ENCODE data around the gene TRIP10. TPM values are rescaled to one million over a fixed set of nuclear protein-coding genes. Genes with fewer than 3 reads are reported as not detected.
"Not testable (repeated sequence)": the region's sequence is repeated elsewhere in the genome, so short reads cannot be mapped to it uniquely, and the experiment has no call there.

The TRIP10 gene
- total RNA-seq, 1 experiment from 2014 or later, result 58.3 TPM

GRCh38 chr19:6768236-6768785 lies 28.8 kb downstream of the TRIP10 start:
- no peak for DNase-seq (ENCODE audit: low spot score)

GRCh38 chr19:6769006-6769619 lies 29.6 kb downstream of the TRIP10 start:
- DNase-seq (ENCODE audit: low spot score), result no peak

- not testable (repeated sequence) for DNase-seq (ENCODE audit: low spot score)
These were observed 32.2 kb downstream of the TRIP10 start for GRCh38 chr19:6771648-6772027.

GRCh38 chr19:6772028-6772865 lies 32.8 kb downstream of the TRIP10 start, which contains the start of gene VAV1:
VAV1 (plus strand) TSS chr19:6772708; CDS start chr19:6772808, 100 bp downstream.
- DNase-seq (ENCODE audit: low spot score), result no peak

GRCh38 chr19:6772866-6773322 lies 33.4 kb downstream of the TRIP10 start:
- no peak for DNase-seq (ENCODE audit: low spot score)

- DNase-seq (ENCODE audit: low spot score), result no peak
These were observed 33.9 kb downstream of the TRIP10 start for GRCh38 chr19:6773323-6773931.

GRCh38 chr19:6774821-6775707 lies 35.6 kb downstream of the TRIP10 start:
- DNase-seq (ENCODE audit: low spot score), result no peak

GRCh38 chr19:6776045-6776444 lies 36.6 kb downstream of the TRIP10 start:
- not testable (repeated sequence) for DNase-seq (ENCODE audit: low spot score)

GRCh38 chr19:6776999-6777398 lies 37.5 kb downstream of the TRIP10 start:
- DNase-seq (ENCODE audit: low spot score), result no peak

GRCh38 chr19:6777434-6777833 lies 38.0 kb downstream of the TRIP10 start:
- DNase-seq (ENCODE audit: low spot score), result no peak

- DNase-seq (ENCODE audit: low spot score), result no peak
These were observed 38.9 kb downstream of the TRIP10 start for GRCh38 chr19:6778386-6778785.

GRCh38 chr19:6779206-6779605 lies 39.7 kb downstream of the TRIP10 start:
- DNase-seq (ENCODE audit: low spot score), result peak; percentile 84

- DNase-seq (ENCODE audit: low spot score), result no peak
These were observed 47.9 kb downstream of the TRIP10 start for GRCh38 chr19:6787393-6787792.

- no peak for DNase-seq (ENCODE audit: low spot score)
These were observed 49.4 kb downstream of the TRIP10 start for GRCh38 chr19:6788896-6789295.

- no peak for DNase-seq (ENCODE audit: low spot score)
These were observed 51.0 kb downstream of the TRIP10 start for GRCh38 chr19:6790194-6791128.

GRCh38 chr19:6791237-6791636 lies 51.8 kb downstream of the TRIP10 start:
- DNase-seq (ENCODE audit: low spot score), result no peak

GRCh38 chr19:6793411-6793810 lies 53.9 kb downstream of the TRIP10 start:
- DNase-seq (ENCODE audit: low spot score), result no peak

GRCh38 chr19:6793973-6794372 lies 54.5 kb downstream of the TRIP10 start:
- DNase-seq (ENCODE audit: low spot score), result no peak

GRCh38 chr19:6794686-6795431 lies 55.4 kb downstream of the TRIP10 start:
- no peak for DNase-seq (ENCODE audit: low spot score)
